ENCODE data around the gene STK25.

DNA sequence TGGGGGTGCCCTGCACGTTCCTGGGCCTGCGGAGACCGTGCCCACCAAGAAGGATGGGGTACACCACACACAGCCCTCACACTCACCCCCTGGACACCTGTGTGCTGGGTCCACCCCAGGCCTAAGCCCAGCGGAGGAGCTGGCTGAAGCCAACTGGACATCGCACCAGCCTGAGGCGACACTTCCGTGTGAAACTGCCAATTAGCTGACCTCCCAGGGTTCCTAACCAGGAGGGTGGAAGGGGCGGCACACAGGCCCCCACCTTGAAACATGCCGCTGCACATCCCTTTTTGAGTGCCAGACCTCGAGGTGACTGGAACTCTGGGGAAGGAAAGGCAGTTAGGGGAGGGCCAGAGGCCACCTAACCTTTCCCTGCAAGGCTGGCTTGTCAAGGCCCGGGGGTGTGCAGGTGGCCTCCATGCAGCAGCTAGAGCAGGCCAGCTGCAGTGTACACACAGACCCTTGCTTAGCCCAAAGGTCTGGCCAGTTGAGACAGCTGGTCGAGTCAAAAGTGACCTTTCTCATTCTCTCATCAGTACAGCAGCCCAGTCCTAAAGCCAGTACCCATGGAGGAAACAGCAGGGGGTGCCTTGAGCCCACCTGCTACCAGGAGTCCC is 4.5 kb downstream of the STK25 start:
- TF ChIP-seq, protein P1, sequence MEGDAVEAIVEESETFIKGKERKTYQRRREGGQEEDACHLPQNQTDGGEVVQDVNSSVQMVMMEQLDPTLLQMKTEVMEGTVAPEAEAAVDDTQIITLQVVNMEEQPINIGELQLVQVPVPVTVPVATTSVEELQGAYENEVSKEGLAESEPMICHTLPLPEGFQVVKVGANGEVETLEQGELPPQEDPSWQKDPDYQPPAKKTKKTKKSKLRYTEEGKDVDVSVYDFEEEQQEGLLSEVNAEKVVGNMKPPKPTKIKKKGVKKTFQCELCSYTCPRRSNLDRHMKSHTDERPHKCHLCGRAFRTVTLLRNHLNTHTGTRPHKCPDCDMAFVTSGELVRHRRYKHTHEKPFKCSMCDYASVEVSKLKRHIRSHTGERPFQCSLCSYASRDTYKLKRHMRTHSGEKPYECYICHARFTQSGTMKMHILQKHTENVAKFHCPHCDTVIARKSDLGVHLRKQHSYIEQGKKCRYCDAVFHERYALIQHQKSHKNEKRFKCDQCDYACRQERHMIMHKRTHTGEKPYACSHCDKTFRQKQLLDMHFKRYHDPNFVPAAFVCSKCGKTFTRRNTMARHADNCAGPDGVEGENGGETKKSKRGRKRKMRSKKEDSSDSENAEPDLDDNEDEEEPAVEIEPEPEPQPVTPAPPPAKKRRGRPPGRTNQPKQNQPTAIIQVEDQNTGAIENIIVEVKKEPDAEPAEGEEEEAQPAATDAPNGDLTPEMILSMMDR (IDR thresholded peaks at IDR 0.05; ENCODE audit: poor library complexity): no peak
- TF ChIP-seq EZH2phosphoT487 (IDR thresholded peaks at IDR 0.05; ENCODE audit: low read depth, severe bottlenecking, unreplicated experiment) (no peak), EZH2 (IDR thresholded peaks at IDR 0.05; ENCODE audit: borderline replicate concordance) (no peak)
